ENCODE data around the gene CBX4. TPM values are rescaled to one million over a fixed set of nuclear protein-coding genes. Genes with fewer than 3 reads are reported as not detected.

Gene CBX4
- total and polyA plus RNA-seq, 2 of the 4 experiments (the other 2 are of a cell fraction), result 3.2 to 9.4 TPM

DNA sequence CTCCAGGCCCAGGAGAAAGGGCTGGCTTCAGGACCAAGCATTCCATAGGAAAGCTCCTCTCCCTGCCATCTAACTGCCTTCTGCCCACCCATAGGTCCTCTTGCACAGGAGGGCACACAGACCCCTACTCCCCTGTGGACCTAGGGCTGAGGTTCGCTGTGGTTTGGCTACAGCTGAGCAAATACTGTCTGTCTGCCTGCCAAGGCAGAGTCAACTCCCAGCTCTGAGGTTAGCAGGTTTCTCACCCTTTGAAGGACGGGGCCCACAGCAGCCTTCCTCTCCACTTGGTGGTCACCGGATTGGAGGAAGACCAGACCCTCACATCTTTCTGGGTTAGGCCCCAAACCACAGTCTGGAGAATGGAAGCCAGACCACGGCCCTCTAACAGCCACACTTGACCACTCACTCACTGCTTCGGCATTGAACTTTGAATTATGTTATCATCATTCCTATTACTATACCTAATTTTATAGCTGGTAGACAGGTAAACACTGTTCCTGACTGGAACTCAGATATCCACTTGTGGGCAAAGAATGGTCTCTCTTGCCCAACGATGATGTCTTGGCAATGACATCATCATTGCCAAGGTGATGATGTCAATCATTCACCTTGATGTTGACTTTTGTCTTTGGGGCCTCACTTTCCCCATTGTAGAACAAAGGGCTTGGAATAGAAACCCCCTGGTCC is 14.2 kb downstream of the CBX4 start:
- Histone ChIP-seq H3K27ac (ENCODE audit: insufficient read depth, low read length) (no peak overlapping the region), H2AK5ac (ENCODE audit: low read depth, low read length) (no peak overlapping the region), H3K9me1 (ENCODE audit: insufficient read depth, low read length) (peaks cover 16% of the 10 kb centered on the region), H3K4ac (ENCODE audit: low read depth, low read length) (no peak overlapping the region), H3K36me3 (ENCODE audit: control insufficient read depth, insufficient read depth, low read length) (no peaks in the 10 kb centered on the region), H3K14ac (replicated peaks; ENCODE audit: low read depth, low read length) (no peak overlapping the region), H4K8ac (ENCODE audit: low read depth in 2 of 2, low read length in 2 of 2) (no peak overlapping the region), H4K20me1 (ENCODE audit: insufficient read depth, low read length) (no peaks in the 10 kb centered on the region), H3K4me1 (ENCODE audit: control insufficient read depth, insufficient read depth, low read length) (peaks cover 5% of the 10 kb centered on the region; the same call in 1 of the 2 replicates), H2BK20ac (ENCODE audit: low read depth, low read length) (no peak overlapping the region), H2BK15ac (ENCODE audit: low read depth, low read length) (no peak overlapping the region), H2BK120ac (ENCODE audit: low read depth, low read length) (no peak overlapping the region), H3K4me2 (ENCODE audit: low read depth, low read length) (no peak overlapping the region), H3K18ac (ENCODE audit: low read depth, low read length) (no peak overlapping the region), H2AK9ac (replicated peaks; ENCODE audit: low read depth, low read length, poor library complexity) (no peak overlapping the region), H3K23ac (ENCODE audit: low read depth, low read length) (no peak overlapping the region), H2AFZ (replicated peaks; ENCODE audit: low read length, poor library complexity) (no peak overlapping the region), H3K56ac (ENCODE audit: extremely low read depth, insufficient read depth, low read length) (no peak overlapping the region), H3K4me3 (ENCODE audit: insufficient read depth, low read depth, low read length) (no peak overlapping the region), H2BK5ac (ENCODE audit: low read depth, low read length, poor library complexity, severe bottlenecking) (no peak overlapping the region), H3K9me3 (ENCODE audit: control insufficient read depth, insufficient read depth, low read length) (no peaks in the 10 kb centered on the region), H3K27me3 (ENCODE audit: control insufficient read depth, insufficient read depth, low read length) (peaks cover 13% of the 10 kb centered on the region; the same call in 1 of the 2 replicates), H4K91ac (ENCODE audit: insufficient read depth, low read depth, low read length) (no peak overlapping the region), H4K5ac (ENCODE audit: low read depth, low read length) (no peak overlapping the region), H3K9ac (ENCODE audit: low read depth, low read length) (no peak overlapping the region), H3K79me1 (ENCODE audit: low read depth in 1 of 2, low read length in 2 of 2) (no peaks in the 10 kb centered on the region)
- no TSS peak for BruUV-seq (replicated peaks)
- TF ChIP-seq RCOR1 (IDR thresholded peaks at IDR 0.05; ENCODE audit: insufficient replicate concordance, low read length), result no peak
- no peak for TF ChIP-seq FOS (IDR thresholded peaks at IDR 0.05; ENCODE audit: low read depth, low read length)
- TF ChIP-seq BHLHE40 (IDR thresholded peaks at IDR 0.05; ENCODE audit: low read depth, low read length), result no peak
- TF ChIP-seq RAD21 (IDR thresholded peaks at IDR 0.05; ENCODE audit: low read length), result no peak
- TF ChIP-seq MAZ (IDR thresholded peaks at IDR 0.05; ENCODE audit: borderline replicate concordance, low read depth, low read length), result no peak
- ChIA-PET CTCF (no interaction called here), POLR2A (ENCODE audit: unreplicated experiment) (no interaction called here)
- WGBS, 2 experiments (ENCODE audit: extremely low coverage in 2 of 2, insufficient read length in 1 of 2), result 93% methylated on average over 2 of the region's 6 CpGs; no CpG with 5 or more reads in 1 of the 2 experiments
- ATAC-seq (ENCODE audit: low read depth) (no peak), DNase-seq (no peak)
- intact Hi-C loops (cut with micrococcal nuclease), result no loop called here
- in situ Hi-C loops (cut with MboI; ENCODE audit: low sequenced_read_pairs), result no loop called here
- dilution Hi-C loops (cut with HindIII; ENCODE audit: low sequenced_read_pairs, unreplicated experiment), result no loop called here

All from IMR-90 (cell line).